Measurements from ENCODE around the gene MYO1F.
"Not testable (repeated sequence)": the region's sequence is repeated elsewhere in the genome, so short reads cannot be mapped to it uniquely, and the experiment has no call there.

MYO1F gene

DNA sequence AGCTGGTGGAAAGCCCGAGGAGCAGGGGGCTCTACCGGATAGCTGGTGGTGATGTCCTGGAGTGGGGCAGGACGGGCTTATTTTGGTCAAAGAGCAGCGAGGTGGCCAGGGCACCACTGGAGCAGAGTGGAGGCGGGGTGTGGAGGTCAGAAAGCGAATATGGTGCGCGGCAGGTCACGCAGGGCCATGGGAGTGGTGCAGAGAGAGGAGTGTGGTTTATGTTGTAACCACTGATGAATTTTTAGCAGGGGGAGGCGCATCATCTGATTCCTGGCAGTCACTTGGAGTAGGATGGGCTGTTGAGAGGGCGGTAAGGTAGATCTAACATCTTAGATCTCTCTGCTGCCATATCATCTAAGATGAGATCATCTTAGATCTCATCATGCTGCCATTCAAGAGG lies 61.9 kb downstream of the MYO1F start:
- DNase-seq (ENCODE audit: low spot score), result no peak

DNA sequence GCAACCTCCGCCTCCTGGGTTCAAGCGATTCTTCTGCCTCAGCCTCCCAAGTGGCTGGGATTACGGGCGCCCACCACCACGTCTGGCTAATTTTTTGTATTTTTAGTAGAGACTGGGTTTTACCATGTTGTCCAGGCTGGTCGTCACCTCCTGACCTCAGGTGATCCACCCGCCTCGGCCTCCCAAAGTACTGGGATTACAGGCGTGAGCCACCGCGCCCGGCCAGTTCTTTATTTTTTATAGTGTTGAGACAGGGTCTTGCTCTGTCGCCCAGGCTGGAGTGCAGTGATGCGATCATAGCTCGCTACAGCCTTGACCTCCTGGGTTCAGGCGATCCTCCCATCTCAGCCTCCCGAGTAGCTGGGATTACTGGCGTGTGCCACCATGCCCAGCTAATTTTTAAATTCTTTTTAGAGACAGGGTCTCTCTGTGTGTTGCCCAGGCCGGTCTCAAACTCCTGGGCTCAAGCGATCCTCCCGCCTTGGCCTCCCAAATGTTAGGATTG lies 62.7 kb downstream of the MYO1F start:
- DNase-seq (ENCODE audit: low spot score), result not testable (repeated sequence)

DNA sequence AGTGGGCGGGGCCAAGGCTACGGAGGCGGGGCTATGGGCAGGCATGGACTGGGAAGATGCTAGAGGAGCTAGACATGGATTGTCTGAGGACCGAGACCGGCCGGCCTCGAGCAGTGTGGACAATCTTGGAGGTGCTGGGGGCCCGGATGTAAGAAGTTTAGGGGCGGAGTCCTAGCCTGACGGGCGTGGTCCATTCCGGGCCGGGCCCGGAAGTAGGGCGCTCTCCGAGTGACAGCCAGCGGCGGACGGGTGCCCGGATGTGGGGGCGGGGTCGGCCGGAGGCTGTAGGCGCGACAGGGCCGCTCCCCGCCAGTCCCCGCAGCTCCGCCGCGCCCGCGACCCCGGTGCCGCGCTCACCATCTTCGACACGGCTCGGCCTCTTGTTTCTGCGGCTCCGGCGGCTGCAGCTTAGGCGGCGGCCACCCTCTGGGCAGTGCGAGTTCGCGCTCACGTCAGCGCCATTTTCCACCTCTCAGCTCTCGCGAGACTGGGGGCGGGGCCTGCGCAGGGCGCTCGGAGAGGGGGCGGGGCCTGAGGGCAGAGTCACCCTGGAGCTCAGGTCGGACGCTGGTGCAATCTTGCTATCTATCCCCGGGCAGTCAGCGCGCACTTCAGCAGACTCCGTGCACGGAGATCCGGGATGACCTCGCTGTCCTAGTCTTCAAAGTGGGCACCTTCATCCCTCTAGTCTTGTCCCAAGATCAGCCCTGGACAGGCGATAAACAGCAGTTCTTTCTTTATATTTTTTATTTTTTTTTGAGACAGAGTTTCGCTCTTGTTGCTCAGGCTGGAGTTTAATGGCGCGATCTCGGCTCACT lies 63.3 kb downstream of the MYO1F start, which contains the start of gene ZNF414:
Gene ZNF414, minus strand, starts transcription at position 481 of the 818 bp plus-strand sequence. Its CDS starts 121 bp downstream, at position 360.
- peak; percentile 98 for DNase-seq (ENCODE audit: low spot score)

DNA sequence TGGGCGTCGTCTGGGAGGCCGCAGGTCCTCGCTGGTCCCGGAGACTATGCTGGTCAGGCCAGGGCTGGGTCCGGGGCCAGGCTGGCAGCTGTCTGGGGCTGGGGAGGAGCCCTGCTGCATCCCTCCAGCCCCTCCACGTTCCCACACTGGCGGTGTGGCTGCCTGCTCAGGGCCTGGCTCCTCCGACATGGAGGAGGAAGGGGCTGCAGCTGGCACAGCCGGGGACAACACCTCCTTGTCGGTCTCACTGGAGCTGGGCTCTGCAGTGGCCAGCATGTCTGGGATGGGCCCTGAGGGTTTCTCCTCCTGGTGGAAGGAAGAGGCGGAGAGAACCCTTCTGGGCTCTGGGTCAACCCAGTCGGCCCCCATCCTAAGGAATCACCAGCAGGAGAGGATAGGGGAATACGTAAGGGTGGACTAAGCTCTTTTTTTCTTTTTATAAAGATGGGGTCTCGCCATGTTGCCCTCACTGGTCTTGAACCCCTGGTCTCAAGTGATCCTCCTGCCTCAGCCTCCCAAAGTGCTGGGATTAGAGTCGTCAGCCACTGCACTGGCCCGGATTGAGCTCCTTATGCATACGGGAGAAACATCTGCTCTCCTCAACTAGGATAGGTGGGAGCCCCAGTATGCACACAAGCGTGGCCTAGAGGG lies 64.1 kb downstream of the MYO1F start:
- DNase-seq (ENCODE audit: low spot score), result no peak

DNA sequence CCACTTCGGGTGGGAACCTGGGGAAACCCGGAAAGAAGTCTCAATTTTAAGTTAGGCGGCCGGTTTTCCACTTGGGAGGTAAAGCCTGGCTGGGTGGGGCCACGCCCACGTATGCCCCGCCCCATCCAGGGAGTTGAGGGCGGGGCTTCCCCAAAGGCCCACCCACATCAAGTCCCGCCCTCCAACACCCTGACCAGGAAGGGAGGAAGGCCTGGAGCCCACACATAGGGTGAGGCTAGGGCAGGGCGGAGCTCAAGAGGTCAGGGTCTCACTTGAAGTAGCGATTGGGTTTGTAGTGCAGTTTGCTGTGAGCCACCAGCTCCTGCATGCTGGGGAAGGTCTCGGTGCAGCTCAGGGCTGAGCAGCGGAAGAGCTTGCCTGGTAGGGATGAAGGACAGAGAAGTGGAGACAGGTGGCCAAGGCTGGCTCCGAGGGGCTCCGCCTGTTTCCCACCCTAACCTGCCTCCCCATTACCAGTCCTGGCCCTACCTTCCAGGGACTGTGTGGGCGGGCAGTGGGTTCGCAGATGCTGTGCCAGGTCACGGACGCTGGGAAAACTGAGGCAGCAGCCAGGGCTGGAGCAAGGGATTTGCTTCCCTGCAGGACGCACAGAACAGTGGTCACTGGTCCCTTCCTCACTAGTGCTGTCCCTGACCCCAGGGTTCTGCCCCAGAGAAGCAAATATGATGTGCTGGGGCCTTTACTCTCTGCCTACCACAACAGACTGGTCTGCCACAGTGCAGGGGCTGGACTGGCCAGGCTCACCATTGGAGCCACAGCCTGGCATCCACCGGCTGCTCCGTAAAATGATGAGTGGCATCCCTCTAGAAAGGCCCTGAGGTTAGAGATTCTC lies 64.9 kb downstream of the MYO1F start:
- DNase-seq (ENCODE audit: low spot score), result no peak

DNA sequence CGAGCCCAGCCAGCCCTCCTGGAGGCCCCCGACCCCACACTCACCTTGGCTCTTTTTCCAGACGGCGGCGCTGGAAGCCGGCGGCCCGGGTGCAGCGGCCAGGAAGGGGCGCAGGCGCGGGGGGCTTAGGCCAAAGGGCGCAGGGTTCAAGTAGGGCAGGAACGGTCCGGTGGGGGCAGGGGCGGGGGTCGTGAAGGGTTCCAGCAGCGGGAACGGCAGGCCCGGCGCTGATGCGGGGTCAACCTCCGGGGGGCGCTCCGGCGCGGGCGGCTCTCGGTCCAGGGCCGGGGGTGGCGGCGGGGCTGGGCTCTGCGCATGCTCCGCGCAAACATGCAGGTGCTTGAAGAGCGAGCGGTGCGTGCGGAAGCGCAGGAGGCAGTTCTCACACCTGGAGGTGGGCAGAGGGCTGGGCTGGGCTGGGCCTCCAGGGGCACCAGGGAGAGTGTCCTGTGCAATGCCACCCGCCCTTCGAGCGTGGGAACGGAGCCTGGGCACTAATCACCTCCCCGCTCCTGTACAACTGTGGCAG lies 65.6 kb downstream of the MYO1F start:
- DNase-seq (ENCODE audit: low spot score), result no peak

DNA sequence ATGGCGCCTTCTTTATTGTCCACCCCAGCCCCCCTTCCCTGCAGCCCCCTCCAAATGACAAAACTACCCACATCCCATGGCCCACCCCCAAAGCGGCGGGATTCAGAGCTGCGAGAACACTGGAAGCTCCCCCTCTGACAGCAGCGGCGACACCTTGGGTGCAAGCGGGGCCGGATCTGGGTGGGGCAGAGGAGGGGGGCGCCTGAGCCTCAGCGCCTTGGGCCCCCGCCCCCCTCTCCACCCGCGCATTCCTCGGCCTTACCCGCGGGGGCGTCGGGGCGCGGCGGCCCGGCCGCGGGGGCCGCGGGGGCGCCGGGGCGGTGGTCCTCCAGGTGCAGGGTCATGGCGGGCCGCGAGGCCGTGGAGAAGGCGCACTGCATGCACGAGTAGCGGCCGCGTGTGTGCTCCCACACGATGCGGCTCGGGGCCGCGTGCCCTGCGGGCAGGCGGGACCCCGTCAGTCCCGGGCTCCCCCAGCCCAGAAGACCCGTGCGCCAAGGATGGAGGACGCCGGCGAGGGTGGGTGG lies 66.6 kb downstream of the MYO1F start:
- no peak for DNase-seq (ENCODE audit: low spot score)

DNA sequence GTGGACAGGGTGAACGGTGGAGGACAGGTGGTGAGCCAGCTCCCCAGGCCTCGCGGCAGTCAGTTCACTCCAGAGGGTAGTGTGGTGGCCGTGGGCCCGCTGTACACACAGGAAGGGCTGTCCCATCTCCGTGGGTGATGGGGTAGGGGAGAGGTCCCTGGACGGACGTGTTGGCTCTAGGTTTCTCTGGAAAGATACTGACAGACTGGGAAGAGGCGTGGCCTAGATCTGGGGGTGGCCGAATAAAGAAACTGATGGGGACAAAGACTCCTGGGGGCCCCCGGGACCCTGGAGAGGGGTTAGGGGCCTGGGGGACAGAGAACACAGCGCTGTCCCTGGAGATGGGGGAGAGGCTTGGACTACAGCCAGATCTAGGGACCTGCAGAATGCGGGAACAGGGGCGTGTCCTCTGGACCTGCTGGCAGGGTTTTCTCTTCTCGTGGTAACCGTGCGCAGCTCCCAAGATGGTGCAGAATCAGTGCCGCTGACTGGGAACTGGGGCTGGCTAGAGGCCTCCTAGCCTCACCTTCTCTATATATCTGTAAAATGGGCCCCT lies 70.8 kb downstream of the MYO1F start:
- DNase-seq (ENCODE audit: low spot score), result peak; percentile 27

DNA sequence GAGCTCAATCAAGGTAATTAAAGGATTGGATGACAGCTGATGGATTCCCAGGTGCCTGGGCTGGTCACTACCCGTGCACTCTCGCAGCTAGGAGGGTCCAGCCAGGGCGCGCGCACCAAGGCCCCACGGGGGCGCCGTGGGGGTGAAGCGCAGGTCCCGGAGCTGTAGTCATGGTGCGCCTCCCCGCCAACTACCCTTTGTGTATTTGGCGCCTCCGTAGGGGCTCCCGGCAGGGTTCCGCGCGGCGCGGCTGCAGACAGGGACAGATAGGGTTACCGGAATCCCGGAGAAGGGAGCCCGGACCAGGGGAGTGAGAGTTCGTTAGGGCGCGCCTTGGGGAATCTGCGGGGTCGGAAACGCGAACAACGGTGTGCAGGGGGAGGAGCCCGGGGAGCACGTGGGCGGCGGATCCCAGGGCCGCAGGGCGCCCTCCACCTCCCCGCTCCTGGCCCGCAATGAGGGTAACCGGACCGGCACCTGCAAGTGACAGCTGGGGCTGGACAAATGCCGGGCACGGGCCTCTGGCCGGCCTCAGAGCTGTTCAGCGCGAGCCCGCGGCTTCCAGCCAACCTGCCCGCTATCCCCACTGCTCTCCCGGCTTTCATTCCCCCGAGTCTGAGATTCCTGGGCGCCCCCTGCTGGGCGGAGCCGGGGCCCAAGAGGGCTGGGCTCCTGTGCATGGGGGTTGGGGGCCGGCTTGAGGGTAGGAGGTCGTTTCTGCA lies 71.4 kb downstream of the MYO1F start:
- DNase-seq (ENCODE audit: low spot score), result peak; percentile 88

DNA sequence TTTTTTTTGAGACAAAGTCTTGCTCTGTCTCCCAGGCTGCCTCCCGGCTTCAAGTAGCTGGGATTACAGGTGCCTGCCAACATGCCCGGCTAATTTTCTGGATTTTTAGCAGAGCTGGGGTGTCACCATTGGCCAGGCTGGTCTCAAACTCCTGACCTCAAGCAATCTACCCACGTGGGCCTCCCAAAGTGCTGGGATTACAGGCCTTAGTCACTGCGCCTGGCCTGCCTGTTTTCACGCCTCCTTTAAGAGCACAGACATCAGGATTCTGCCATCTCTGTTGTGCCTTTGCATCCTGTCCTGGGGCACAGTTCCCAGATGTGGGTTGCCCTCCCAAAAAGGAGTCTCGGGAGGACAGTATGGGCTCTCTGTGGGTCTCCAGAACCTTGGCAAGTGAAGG lies 72.3 kb downstream of the MYO1F start:
- DNase-seq (ENCODE audit: low spot score), result no peak

DNA sequence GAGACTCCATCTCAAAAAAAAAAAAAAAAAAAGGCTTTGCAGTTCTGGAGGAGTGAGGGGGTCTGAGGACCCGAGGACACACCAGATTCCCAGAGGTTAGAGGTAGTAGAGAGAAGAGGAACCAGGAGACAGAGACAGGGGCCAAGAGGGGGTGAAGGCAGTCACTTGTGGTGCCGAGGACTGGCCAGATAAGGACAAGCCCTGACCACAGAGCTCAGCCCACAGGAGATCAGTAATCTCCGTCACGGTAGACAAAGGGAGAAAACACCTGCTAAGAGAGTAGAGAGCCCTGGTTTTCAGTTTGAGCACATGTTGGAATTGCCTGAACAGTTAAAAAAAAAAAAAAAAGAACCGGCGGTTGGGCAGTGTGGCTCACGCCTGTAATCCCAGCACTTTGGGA lies 73.1 kb downstream of the MYO1F start:
- DNase-seq (ENCODE audit: low spot score), result no peak

DNA sequence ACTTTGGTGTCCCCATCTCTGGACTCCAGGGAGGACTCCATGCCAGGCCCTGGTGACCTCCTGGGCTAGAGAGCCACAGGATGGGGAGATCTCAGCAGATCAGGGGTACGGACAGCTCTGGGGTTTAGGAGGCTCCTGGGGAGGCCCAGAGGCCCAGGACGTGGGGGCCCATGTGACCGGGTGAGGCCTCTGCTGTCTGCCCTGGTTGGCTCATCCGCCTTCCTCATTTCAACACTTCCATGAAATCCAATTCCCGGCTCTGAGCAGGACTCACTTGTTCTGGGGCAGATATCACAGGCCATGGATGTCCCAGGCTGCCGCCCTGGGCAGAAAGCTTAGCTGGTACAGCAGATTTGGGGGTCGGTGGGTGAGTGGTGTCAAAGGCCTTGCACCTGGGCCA lies 73.7 kb downstream of the MYO1F start:
- DNase-seq (ENCODE audit: low spot score), result no peak

DNA sequence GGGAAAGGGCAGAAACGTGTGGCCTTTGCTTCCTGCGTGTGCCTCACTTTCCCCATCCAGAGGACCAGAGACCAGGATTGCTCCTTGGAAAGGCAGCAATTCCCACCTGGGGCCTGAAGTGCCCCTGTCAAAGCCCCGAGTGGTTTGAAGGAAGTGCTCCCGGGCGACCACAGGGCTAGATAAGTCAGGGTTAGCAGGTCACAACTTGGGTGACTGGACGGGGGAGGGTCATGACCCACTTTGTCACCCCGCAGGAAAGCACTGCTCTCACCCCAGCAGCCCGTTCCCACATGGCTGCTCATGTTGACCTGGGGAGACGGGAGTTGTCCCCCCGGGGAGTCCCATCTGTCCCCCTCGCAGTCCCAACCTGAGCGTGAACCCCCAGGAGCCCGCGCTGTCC lies 75.3 kb downstream of the MYO1F start:
- no peak for DNase-seq (ENCODE audit: low spot score)

DNA sequence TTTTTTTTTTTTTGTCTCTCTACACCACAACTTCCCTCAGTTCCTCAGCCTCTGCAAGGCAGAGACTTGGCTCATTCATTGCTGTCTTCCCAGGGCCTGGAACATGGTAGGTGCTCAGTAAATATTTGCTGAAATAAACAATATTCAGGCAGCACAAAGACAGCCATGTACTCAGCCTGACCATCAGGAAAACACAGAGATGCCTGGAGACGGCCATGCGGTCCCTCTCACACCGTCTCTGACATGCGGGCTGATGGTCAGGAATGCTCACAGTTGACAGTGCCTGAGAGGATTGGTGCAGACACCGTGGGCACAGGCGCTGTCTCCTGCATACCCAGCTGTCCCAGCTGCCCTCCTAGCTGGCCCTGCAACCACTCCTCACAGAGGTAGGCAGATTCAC lies 75.7 kb downstream of the MYO1F start:
- DNase-seq (ENCODE audit: low spot score), result no peak

DNA sequence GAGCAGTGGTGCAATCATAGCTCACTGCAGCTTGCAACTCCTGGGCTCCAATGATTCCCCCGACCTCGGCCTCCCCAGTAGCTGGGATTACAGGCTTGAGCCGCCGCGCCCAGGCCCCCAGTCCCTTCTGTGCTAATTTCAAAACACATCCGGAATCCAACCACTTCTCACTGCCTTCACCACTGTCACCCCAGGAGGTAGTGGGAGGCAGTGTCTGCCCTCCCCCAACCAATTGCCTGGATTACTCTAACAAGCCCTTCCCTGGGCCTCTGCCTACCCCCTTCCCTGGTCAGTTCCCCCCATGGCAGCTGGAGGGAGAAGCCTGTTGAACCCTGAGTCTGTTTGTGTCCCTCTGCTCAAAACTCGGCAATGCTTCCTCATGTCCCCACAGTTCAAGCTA lies 77.1 kb downstream of the MYO1F start:
- DNase-seq (ENCODE audit: low spot score), result no peak

DNA sequence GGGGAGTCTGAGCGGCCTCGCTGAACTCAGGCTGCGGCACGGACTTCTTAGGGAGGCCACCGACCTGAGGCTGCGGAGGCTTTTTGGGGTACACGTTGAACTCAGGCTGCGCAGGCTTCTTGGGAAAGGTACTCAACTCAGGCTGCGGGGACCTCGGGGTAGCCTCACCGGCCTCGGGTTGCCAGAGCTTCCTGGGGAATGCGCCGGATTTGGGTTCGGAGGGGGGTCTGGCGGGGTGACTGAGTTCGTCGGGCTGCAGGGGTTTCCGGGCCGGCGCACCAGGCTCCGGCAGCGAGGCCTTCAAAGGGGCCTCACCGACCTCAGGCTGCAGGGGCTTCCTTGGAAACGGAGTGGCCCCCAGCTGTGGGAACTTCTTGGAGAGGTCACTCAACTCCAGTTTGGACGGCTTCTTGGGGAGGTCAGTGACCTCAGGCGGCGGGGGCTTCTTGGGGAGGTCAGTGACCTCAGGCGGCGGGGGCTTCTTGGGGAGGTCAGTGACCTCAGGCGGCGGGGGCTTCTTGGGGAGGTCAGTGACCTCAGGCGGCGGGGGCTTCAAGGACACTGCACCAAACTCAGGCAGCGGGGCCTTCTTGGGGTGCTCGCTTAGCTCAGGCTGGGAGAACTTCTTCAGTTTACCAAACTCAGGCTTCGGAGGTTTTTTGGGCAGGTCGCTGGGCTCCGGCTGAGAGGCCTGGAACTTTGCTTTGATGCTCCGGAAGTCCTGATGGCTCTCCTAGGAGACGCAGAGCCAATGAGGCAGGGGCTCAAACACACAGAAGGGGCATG lies 78.0 kb downstream of the MYO1F start:
- DNase-seq (ENCODE audit: low spot score), result no peak

DNA sequence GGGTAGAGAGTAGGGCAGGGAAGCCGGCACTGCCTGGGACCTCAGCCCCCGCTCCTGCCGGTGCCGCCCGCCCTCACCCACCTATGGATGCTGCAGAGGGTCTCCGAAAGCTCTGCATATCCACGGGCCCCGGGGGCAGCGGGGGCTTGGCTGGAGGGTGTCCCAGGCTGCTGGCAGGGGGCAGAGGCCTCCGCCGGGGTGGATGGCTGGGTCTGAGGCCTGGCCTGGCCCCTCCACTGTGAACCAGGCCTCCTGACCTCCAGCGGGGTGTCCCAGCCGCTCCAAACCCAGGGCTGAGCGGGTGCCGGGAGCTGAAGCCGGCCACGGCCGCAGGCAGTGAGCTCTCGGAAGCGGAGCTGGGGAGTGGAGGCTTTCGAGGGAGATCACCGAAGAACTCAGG lies 78.9 kb downstream of the MYO1F start:
- DNase-seq (ENCODE audit: low spot score), result no peak

DNA sequence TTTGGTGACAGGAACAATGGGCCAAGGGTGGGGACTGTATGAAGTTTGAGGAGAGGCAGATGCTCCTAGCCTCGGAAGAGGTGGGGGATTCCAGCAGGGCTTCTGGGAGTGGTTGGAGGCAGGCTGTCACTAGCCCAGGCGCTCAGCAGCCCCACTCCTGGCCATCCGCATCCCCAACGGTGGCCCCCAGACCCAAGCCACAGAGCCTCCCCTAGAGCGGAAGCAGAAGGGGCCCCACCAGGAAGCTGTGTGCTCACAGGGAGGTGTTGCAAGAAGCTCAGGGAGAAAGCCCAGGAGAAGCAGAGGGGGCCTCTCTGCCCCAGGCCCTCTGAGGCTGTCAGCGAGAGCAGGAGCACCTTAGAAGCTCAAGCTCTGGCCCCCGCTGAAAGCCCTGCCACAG lies 83.1 kb downstream of the MYO1F start:
- DNase-seq (ENCODE audit: low spot score), result no peak

DNA sequence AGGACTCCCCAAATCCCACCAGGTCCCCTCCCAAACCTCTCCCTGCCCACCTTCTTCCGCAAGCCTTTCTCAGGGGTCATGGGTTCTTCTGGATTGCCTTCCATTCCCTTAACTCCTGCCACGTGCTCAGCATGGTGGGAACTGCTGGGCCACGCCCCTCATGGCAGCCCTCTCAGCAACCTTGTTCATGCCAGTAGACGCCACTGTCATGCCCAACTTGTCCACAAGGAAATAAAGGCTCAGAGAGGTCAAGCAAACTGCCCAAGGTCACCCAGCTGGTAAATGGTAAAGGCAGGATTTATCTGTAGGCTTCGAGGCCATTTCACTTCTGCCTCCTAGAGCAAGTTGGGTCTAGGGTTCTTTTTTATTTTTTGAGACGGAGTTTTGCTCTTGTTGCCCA lies 85.7 kb downstream of the MYO1F start:
- no peak for DNase-seq (ENCODE audit: low spot score)

DNA sequence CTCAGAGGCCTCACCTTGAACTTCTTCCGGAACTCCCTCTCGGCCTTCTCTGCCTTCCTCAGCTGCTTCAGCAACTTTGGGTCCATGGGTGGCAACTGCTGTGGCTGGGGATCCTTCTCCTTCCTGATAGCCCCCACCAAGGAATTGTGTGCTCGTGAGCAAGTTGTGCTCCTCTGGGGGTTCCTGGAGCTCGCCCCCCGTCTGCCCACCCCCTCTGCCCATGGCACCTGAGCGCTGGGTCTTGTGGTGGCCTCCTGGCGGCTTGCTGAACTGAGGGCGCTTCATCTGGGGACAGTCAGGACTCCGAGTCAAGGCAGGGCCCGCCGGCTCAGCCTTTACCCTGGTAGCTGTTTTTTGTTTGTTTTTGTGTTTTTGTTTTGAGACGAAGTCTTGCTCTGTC lies 86.4 kb downstream of the MYO1F start:
- DNase-seq (ENCODE audit: low spot score), result no peak

Data from AG08395 (cell line).